ENCODE measurements around the gene MDFI.
"Not testable (repeated sequence)": the region's sequence is repeated elsewhere in the genome, so short reads cannot be mapped to it uniquely, and the experiment has no call there.

MDFI gene

GRCh38 chr6:41602864-41603608 lies 35.2 kb upstream of the MDFI start:
- DNase-seq, result peak; percentile 63 to 66

- DNase-seq, result no peak
Measured at GRCh38 chr6:41604006-41604405, 34.3 kb upstream of the MDFI start.

- no peak for DNase-seq
Measured at GRCh38 chr6:41605649-41606048, 32.6 kb upstream of the MDFI start.

GRCh38 chr6:41607036-41607435 lies 31.2 kb upstream of the MDFI start:
- DNase-seq, result no peak

- no peak for DNase-seq
Measured at GRCh38 chr6:41607736-41608135, 30.5 kb upstream of the MDFI start.

- no peak for DNase-seq
Measured at GRCh38 chr6:41608443-41609151, 29.7 kb upstream of the MDFI start.

- no peak for DNase-seq
Measured at GRCh38 chr6:41614715-41615114, 23.6 kb upstream of the MDFI start.

GRCh38 chr6:41615311-41615710 lies 23.0 kb upstream of the MDFI start:
- DNase-seq, result no peak

GRCh38 chr6:41618598-41618997 lies 19.7 kb upstream of the MDFI start:
- no peak for DNase-seq

- not testable (repeated sequence) for DNase-seq
Measured at GRCh38 chr6:41619193-41619592, 19.1 kb upstream of the MDFI start.

GRCh38 chr6:41621367-41621766 lies 16.9 kb upstream of the MDFI start:
- no peak for DNase-seq

- DNase-seq, result no peak
Measured at GRCh38 chr6:41621802-41622201, 16.5 kb upstream of the MDFI start.

GRCh38 chr6:41622206-41622988 lies 15.9 kb upstream of the MDFI start:
- DNase-seq, result no peak

- no peak for DNase-seq
Measured at GRCh38 chr6:41623330-41623729, 14.9 kb upstream of the MDFI start.

GRCh38 chr6:41624621-41625380 lies 13.5 kb upstream of the MDFI start:
- DNase-seq, result no peak

GRCh38 chr6:41625442-41625841 lies 12.8 kb upstream of the MDFI start:
- no peak for DNase-seq

- no peak for DNase-seq
Measured at GRCh38 chr6:41626022-41626421, 12.2 kb upstream of the MDFI start.

- DNase-seq, result no peak
Measured at GRCh38 chr6:41626917-41627316, 11.4 kb upstream of the MDFI start.

- DNase-seq, result no peak
Measured at GRCh38 chr6:41629128-41629527, 9.1 kb upstream of the MDFI start.

- DNase-seq, result no peak
Measured at GRCh38 chr6:41630069-41630468, 8.2 kb upstream of the MDFI start.

- no peak for DNase-seq
Measured at GRCh38 chr6:41630946-41631345, 7.3 kb upstream of the MDFI start.

GRCh38 chr6:41633056-41633634 lies 5.1 kb upstream of the MDFI start:
- no peak for DNase-seq

- no peak for DNase-seq
Measured at GRCh38 chr6:41634657-41635056, 3.6 kb upstream of the MDFI start.
